ENCODE measurements around the gene MYO15A. TPM values are rescaled to one million over a fixed set of nuclear protein-coding genes. Genes with fewer than 3 reads are reported as not detected.
A peak's percentile ranks its signal among the peaks of the same experiment; 100 is the strongest.

Gene MYO15A
- total and polyA plus RNA-seq, 2 experiments from 2014 or later, result 1.0 to 2.2 TPM

DNA sequence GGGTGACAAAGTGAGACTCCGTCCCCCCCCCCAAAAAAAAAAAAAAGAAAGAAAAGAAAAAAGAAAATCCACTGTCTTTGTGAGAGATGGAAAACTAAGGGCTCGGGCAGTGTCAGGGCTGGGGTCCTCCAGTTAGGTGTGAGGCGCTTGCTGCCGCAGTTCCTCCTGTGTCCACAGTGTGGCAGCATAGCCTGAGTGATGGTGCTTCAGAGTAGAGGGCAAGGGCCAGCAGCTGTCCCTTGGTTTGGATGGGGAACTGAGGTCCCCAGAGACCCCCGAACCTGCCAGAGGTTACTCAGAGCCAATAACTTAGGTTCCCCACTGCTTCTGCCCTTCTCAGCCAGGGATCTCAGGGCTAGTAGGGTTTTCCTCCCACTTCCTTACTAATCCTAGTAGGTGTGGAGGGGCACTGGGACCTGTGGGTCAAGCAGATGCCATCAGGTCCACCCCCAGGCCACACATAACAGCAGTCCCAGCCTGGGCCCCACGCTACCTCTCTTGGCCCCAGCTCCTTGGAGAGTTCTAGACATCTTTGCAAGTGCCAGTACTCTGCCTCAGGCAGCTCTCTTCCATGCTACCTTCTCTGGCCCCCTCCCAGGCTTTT, 109.0 kb downstream of the MYO15A start:
- Mint-ChIP-seq H3K4me1 (peaks cover 8% of the 10 kb centered on the region), H3K27ac (no peak overlapping the region), H3K27me3 (ENCODE audit: insufficient read depth, low read depth, poor library complexity) (peaks cover 6% of the 10 kb centered on the region), H3K36me3 (ENCODE audit: low read depth) (no peaks in the 10 kb centered on the region), H3K9me3 (no peaks in the 10 kb centered on the region), H3K4me3 (no peak overlapping the region)
- no peak overlapping the region for H3K4me3 ChIP-seq
- H3K27me3 ChIP-seq (ENCODE audit: insufficient read depth), result no peaks in the 10 kb centered on the region
- no peaks in the 10 kb centered on the region for H3K36me3 ChIP-seq (ENCODE audit: insufficient read depth)
- no peaks in the 10 kb centered on the region for H3K4me1 ChIP-seq (ENCODE audit: insufficient read depth)
- no peaks in the 10 kb centered on the region for H4K20me1 ChIP-seq (replicated peaks; ENCODE audit: insufficient read depth)
- H3F3A ChIP-seq (replicated peaks; ENCODE audit: low read depth), result 0 out of 2 replicates have a peak, but pooled peaks cover 5% of the 10 kb centered on the region
- DNase-seq (ENCODE audit: low spot score) (peak; percentile 86), ATAC-seq (peak; percentile 98)
- H3K4me2 ChIP-seq, result no peak overlapping the region
- TF ChIP-seq JUNB (IDR thresholded peaks at IDR 0.05; ENCODE audit: unreplicated experiment) (no peak), ZNF331 (CRISPR knock-in tag; IDR thresholded peaks at IDR 0.05; ENCODE audit: low read depth) (no peak)
- TF ChIP-seq, protein P1, sequence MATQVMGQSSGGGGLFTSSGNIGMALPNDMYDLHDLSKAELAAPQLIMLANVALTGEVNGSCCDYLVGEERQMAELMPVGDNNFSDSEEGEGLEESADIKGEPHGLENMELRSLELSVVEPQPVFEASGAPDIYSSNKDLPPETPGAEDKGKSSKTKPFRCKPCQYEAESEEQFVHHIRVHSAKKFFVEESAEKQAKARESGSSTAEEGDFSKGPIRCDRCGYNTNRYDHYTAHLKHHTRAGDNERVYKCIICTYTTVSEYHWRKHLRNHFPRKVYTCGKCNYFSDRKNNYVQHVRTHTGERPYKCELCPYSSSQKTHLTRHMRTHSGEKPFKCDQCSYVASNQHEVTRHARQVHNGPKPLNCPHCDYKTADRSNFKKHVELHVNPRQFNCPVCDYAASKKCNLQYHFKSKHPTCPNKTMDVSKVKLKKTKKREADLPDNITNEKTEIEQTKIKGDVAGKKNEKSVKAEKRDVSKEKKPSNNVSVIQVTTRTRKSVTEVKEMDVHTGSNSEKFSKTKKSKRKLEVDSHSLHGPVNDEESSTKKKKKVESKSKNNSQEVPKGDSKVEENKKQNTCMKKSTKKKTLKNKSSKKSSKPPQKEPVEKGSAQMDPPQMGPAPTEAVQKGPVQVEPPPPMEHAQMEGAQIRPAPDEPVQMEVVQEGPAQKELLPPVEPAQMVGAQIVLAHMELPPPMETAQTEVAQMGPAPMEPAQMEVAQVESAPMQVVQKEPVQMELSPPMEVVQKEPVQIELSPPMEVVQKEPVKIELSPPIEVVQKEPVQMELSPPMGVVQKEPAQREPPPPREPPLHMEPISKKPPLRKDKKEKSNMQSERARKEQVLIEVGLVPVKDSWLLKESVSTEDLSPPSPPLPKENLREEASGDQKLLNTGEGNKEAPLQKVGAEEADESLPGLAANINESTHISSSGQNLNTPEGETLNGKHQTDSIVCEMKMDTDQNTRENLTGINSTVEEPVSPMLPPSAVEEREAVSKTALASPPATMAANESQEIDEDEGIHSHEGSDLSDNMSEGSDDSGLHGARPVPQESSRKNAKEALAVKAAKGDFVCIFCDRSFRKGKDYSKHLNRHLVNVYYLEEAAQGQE (IDR thresholded peaks at IDR 0.05; ENCODE audit: unreplicated experiment), result no peak
- TF ChIP-seq, protein P2, sequence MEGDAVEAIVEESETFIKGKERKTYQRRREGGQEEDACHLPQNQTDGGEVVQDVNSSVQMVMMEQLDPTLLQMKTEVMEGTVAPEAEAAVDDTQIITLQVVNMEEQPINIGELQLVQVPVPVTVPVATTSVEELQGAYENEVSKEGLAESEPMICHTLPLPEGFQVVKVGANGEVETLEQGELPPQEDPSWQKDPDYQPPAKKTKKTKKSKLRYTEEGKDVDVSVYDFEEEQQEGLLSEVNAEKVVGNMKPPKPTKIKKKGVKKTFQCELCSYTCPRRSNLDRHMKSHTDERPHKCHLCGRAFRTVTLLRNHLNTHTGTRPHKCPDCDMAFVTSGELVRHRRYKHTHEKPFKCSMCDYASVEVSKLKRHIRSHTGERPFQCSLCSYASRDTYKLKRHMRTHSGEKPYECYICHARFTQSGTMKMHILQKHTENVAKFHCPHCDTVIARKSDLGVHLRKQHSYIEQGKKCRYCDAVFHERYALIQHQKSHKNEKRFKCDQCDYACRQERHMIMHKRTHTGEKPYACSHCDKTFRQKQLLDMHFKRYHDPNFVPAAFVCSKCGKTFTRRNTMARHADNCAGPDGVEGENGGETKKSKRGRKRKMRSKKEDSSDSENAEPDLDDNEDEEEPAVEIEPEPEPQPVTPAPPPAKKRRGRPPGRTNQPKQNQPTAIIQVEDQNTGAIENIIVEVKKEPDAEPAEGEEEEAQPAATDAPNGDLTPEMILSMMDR (conservative IDR thresholded peaks at IDR 0.05; ENCODE audit: low read depth in 2 of 2), result peak; percentile 94 to 97
- no peaks in the 10 kb centered on the region for H3K9me2 ChIP-seq (ENCODE audit: insufficient read depth)
- no peak overlapping the region for H2AFZ ChIP-seq
- no peaks in the 10 kb centered on the region for H3K79me2 ChIP-seq (replicated peaks; ENCODE audit: insufficient read depth)
- no peak overlapping the region for H3K27ac ChIP-seq (ENCODE audit: low read depth)

DNA sequence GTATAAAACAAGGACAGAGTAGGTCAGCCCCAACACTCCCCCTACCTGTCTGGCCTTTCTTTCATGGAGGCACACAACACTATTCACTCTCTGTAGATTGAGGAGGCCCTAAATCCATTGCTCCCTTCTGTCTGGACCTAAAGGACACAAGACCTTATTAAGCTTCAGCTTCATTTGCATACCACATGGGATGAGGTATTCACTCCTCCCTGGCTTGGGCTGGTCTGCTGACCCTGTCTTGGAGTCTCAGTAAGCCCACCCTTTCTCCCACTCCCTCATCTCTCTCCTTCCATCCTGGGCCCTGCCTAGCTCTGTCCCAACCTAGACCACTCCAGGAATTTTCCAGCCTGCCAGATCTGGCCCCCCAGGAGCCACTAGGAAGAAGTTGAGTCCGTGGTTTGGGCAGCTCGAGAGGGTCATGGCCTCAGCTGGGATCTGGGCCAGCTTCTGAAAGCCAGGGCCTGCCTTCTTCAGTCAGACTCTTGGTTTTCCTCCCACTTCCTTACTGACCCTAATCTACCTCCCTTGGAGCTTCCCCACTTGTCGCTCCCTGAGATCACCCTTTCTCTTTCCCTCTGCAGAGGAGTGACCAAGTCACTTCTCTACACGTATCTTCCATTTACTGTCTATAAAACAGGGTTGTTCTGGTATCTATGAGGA, 110.3 kb downstream of the MYO15A start:
- Histone ChIP-seq H3K27ac (ENCODE audit: low read depth) (no peak overlapping the region), H3F3A (replicated peaks; ENCODE audit: low read depth) (0 out of 2 replicates have a peak, but pooled peaks cover 5% of the 10 kb centered on the region), H3K4me3 (no peak overlapping the region), H3K36me3 (ENCODE audit: insufficient read depth) (no peaks in the 10 kb centered on the region), H3K27me3 (ENCODE audit: insufficient read depth) (no peaks in the 10 kb centered on the region), H4K20me1 (replicated peaks; ENCODE audit: insufficient read depth) (no peaks in the 10 kb centered on the region), H3K9me2 (ENCODE audit: insufficient read depth) (no peaks in the 10 kb centered on the region), H3K4me1 (ENCODE audit: insufficient read depth) (peaks cover 4% of the 10 kb centered on the region), H3K79me2 (replicated peaks; ENCODE audit: insufficient read depth) (no peaks in the 10 kb centered on the region), H3K4me2 (no peak overlapping the region), H2AFZ (no peak overlapping the region)
- Mint-ChIP-seq H3K36me3 (ENCODE audit: low read depth) (no peaks in the 10 kb centered on the region; the same call in 2 of the 3 replicates), H3K4me1 (peaks cover 8% of the 10 kb centered on the region), H3K4me3 (no peak overlapping the region; the same call in 2 of the 3 replicates), H3K27ac (peak overlapping the region; percentile 53; the same call in 1 of the 2 replicates), H3K27me3 (ENCODE audit: insufficient read depth, low read depth, poor library complexity) (peaks cover 6% of the 10 kb centered on the region), H3K9me3 (no peaks in the 10 kb centered on the region)
- TF ChIP-seq EZH2 (IDR thresholded peaks at IDR 0.05; ENCODE audit: low read depth, unreplicated experiment), result no peak
- TF ChIP-seq, protein P3, sequence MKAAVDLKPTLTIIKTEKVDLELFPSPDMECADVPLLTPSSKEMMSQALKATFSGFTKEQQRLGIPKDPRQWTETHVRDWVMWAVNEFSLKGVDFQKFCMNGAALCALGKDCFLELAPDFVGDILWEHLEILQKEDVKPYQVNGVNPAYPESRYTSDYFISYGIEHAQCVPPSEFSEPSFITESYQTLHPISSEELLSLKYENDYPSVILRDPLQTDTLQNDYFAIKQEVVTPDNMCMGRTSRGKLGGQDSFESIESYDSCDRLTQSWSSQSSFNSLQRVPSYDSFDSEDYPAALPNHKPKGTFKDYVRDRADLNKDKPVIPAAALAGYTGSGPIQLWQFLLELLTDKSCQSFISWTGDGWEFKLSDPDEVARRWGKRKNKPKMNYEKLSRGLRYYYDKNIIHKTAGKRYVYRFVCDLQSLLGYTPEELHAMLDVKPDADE (IDR thresholded peaks at IDR 0.05), result no peak
- ATAC-seq, result no peak
- peak; percentile 11 for DNase-seq (ENCODE audit: low spot score)

Data from GM23338 (cell line).